ENCODE results near the gene RBM34. TPM values are rescaled to one million over a fixed set of nuclear protein-coding genes. Genes with fewer than 3 reads are reported as not detected.

Gene RBM34
- total RNA-seq, 1 donor from 2014 or later: 101 TPM

- intact Hi-C loops (cut with micrococcal nuclease): no loop called here
These were observed 4.3 kb downstream of the RBM34 start for GRCh38 chr1:235156740-235157139.

GRCh38 chr1:235156265-235156664 is 4.8 kb downstream of the RBM34 start:
- intact Hi-C loops (cut with micrococcal nuclease): no loop called here

GRCh38 chr1:235152235-235152634 is 8.8 kb downstream of the RBM34 start:
- intact Hi-C loops (cut with micrococcal nuclease): no loop called here

GRCh38 chr1:235151033-235151432 is 10.0 kb downstream of the RBM34 start:
- intact Hi-C loops (cut with micrococcal nuclease): no loop called here

- intact Hi-C loops (cut with micrococcal nuclease): no loop called here
These were observed 11.2 kb downstream of the RBM34 start for GRCh38 chr1:235149824-235150223.

GRCh38 chr1:235147269-235147668 is 13.8 kb downstream of the RBM34 start:
- intact Hi-C loops (cut with micrococcal nuclease): no loop called here

GRCh38 chr1:235145639-235146038 is 15.4 kb downstream of the RBM34 start:
- intact Hi-C loops (cut with micrococcal nuclease): no loop called here

- intact Hi-C loops (cut with micrococcal nuclease): no loop called here
These were observed 18.1 kb downstream of the RBM34 start for GRCh38 chr1:235142991-235143390.

GRCh38 chr1:235139315-235139714 is 21.7 kb downstream of the RBM34 start:
- intact Hi-C loops (cut with micrococcal nuclease): no loop called here

- intact Hi-C loops (cut with micrococcal nuclease): no loop called here
These were observed 22.2 kb downstream of the RBM34 start for GRCh38 chr1:235138821-235139220.

GRCh38 chr1:235136111-235136510 is 24.9 kb downstream of the RBM34 start:
- intact Hi-C loops (cut with micrococcal nuclease): no loop called here

GRCh38 chr1:235134171-235134570 is 26.9 kb downstream of the RBM34 start:
- intact Hi-C loops (cut with micrococcal nuclease): no loop called here

- intact Hi-C loops (cut with micrococcal nuclease): no loop called here
These were observed 28.0 kb downstream of the RBM34 start for GRCh38 chr1:235133086-235133485.

GRCh38 chr1:235131961-235132360 is 29.1 kb downstream of the RBM34 start:
- intact Hi-C loops (cut with micrococcal nuclease): no loop called here

- intact Hi-C loops (cut with micrococcal nuclease): no loop called here
These were observed 30.2 kb downstream of the RBM34 start for GRCh38 chr1:235130766-235131270.

GRCh38 chr1:235129774-235130570 is 31.1 kb downstream of the RBM34 start:
- intact Hi-C loops (cut with micrococcal nuclease): loop anchor here (2.0 to 5.0 kb wide), 2 partner anchors 375 to 758 kb away; partner anchors contain the start of genes B3GALNT2 and COA6

GRCh38 chr1:235128456-235129328 is 32.4 kb downstream of the RBM34 start, which contains the start of gene TOMM20:
TOMM20 (minus strand) TSS chr1:235128837; CDS start chr1:235128715, 122 bp downstream.
- intact Hi-C loops (cut with micrococcal nuclease): loop anchor here (1.0 to 5.0 kb wide), 5 partner anchors 24 to 756 kb away; partner anchors contain the start of genes ARID4B, B3GALNT2, COA6 and GGPS1

GRCh38 chr1:235127732-235128455 is 33.2 kb downstream of the RBM34 start:
- intact Hi-C loops (cut with micrococcal nuclease): loop anchor here (1.0 to 5.0 kb wide), 5 partner anchors 24 to 756 kb away; partner anchors contain the start of genes ARID4B, B3GALNT2, COA6 and GGPS1

GRCh38 chr1:235127203-235127602 is 33.8 kb downstream of the RBM34 start:
- intact Hi-C loops (cut with micrococcal nuclease): loop anchor here (5.0 kb wide), 1 partner anchor 755 kb away; the partner anchor contains the start of gene COA6

GRCh38 chr1:235124665-235125064 is 36.4 kb downstream of the RBM34 start:
- intact Hi-C loops (cut with micrococcal nuclease): loop anchor here (5.0 kb wide), 1 partner anchor 752 kb away; the partner anchor contains the start of gene COA6

- intact Hi-C loops (cut with micrococcal nuclease): no loop called here
These were observed 36.9 kb downstream of the RBM34 start for GRCh38 chr1:235124111-235124510.
